ENCODE data around the gene PCED1A. TPM values are rescaled to one million over a fixed set of nuclear protein-coding genes. Genes with fewer than 3 reads are reported as not detected.
A peak's percentile ranks its signal among the peaks of the same experiment; 100 is the strongest.

Gene PCED1A
- total and polyA plus RNA-seq, 2 of the 13 experiments (the other 11 are each of a cell fraction or from before 2014, with no cell fraction given), result 40.1 to 84.2 TPM

DNA sequence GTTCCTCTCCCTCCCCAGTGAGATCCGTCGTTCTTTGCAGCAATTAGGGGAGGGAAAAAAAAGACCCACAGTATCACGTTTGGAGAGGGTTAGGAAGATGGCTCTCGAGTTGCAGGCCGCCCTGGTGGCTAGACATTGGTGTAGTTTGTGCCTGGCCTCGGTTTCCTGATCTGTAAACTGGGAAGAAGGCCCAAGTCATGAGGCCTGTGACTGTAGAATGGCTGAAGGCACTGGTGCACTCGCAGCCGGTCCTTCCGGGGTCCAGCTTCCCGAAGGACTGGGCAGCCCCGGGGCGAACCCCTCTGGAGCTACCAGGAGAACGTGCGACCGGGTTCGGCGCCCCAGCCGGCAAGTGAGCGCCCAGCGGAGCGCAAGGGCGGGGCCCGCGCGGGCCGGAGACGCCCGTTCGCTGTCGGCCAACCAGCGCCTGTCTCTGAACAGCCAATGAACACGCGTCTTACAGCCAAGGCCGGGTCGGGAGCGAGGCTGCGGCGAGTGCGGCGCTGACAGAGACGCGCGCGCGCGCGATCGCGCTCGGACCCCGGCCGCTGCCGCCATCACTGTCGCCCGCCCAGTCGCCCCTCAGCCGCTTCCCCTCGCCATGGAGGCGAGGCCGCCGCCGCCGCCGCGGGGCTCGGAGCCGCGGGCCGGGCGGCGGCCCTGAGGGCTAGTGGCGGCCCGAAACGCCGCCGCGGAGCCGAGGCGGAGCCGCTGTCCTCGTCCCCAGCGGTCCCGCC lies 32.7 kb upstream of the PCED1A start, which contains the start of gene PTPRA (continued):
- TF ChIP-seq, protein P1, sequence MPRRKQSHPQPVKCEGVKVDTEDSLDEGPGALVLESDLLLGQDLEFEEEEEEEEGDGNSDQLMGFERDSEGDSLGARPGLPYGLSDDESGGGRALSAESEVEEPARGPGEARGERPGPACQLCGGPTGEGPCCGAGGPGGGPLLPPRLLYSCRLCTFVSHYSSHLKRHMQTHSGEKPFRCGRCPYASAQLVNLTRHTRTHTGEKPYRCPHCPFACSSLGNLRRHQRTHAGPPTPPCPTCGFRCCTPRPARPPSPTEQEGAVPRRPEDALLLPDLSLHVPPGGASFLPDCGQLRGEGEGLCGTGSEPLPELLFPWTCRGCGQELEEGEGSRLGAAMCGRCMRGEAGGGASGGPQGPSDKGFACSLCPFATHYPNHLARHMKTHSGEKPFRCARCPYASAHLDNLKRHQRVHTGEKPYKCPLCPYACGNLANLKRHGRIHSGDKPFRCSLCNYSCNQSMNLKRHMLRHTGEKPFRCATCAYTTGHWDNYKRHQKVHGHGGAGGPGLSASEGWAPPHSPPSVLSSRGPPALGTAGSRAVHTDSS (CRISPR knock-in tag; conservative IDR thresholded peaks at IDR 0.05), result no peak
- TF ChIP-seq FOXC1 (CRISPR knock-in tag; IDR thresholded peaks at IDR 0.05; ENCODE audit: borderline replicate concordance) (peak; percentile 89; the same call in 1 of the 2 replicates), RAD21 (CRISPR knock-in tag; IDR thresholded peaks at IDR 0.05) (peak; percentile 58; the same call in 1 of the 2 replicates), ZNF850 (CRISPR knock-in tag; conservative IDR thresholded peaks at IDR 0.05) (0 out of 2 replicates have a peak, but pooled peaks have one; percentile 24), FIP1L1 (IDR thresholded peaks at IDR 0.05; ENCODE audit: borderline replicate concordance, insufficient read depth, low read depth, low read length) (no peak), ZNF317 (CRISPR knock-in tag; IDR thresholded peaks at IDR 0.05) (no peak), ZNF589 (CRISPR knock-in tag; conservative IDR thresholded peaks at IDR 0.05) (no peak; the same call in none of the 2 replicates), ZNF883 (CRISPR knock-in tag; IDR thresholded peaks at IDR 0.05; ENCODE audit: not compliant biosample characterization) (peak; percentile 68), ZNF230 (CRISPR knock-in tag; IDR thresholded peaks at IDR 0.05) (0 out of 2 replicates have a peak, but pooled peaks have one; percentile 17), TBX2 (CRISPR knock-in tag; IDR thresholded peaks at IDR 0.05; ENCODE audit: borderline replicate concordance) (peak; percentile 43), RAD51 (IDR thresholded peaks at IDR 0.05; ENCODE audit: borderline replicate concordance) (no peak), SOX6 (IDR thresholded peaks at IDR 0.05) (no peak), SOX6 (CRISPR knock-in tag; IDR thresholded peaks at IDR 0.05) (no peak; the same call in none of the 2 replicates), TP53 (CRISPR knock-in tag; conservative IDR thresholded peaks at IDR 0.05) (no peak), ZFY (CRISPR knock-in tag; IDR thresholded peaks at IDR 0.05) (peak; percentile 81; the same call in 1 of the 2 replicates), SAP130 (CRISPR knock-in tag; IDR thresholded peaks at IDR 0.05; ENCODE audit: low read depth) (peak; percentile 79), ZNF296 (CRISPR knock-in tag; conservative IDR thresholded peaks at IDR 0.05) (no peak)
- TF ChIP-seq, protein P2, sequence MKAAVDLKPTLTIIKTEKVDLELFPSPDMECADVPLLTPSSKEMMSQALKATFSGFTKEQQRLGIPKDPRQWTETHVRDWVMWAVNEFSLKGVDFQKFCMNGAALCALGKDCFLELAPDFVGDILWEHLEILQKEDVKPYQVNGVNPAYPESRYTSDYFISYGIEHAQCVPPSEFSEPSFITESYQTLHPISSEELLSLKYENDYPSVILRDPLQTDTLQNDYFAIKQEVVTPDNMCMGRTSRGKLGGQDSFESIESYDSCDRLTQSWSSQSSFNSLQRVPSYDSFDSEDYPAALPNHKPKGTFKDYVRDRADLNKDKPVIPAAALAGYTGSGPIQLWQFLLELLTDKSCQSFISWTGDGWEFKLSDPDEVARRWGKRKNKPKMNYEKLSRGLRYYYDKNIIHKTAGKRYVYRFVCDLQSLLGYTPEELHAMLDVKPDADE (CRISPR knock-in tag; IDR thresholded peaks at IDR 0.05), result no peak
- TF ChIP-seq, protein P3, sequence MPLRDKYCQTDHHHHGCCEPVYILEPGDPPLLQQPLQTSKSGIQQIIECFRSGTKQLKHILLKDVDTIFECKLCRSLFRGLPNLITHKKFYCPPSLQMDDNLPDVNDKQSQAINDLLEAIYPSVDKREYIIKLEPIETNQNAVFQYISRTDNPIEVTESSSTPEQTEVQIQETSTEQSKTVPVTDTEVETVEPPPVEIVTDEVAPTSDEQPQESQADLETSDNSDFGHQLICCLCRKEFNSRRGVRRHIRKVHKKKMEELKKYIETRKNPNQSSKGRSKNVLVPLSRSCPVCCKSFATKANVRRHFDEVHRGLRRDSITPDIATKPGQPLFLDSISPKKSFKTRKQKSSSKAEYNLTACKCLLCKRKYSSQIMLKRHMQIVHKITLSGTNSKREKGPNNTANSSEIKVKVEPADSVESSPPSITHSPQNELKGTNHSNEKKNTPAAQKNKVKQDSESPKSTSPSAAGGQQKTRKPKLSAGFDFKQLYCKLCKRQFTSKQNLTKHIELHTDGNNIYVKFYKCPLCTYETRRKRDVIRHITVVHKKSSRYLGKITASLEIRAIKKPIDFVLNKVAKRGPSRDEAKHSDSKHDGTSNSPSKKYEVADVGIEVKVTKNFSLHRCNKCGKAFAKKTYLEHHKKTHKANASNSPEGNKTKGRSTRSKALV (CRISPR knock-in tag; IDR thresholded peaks at IDR 0.05), result no peak; the same call in 1 of the 2 replicates
- TF ChIP-seq, protein P4, sequence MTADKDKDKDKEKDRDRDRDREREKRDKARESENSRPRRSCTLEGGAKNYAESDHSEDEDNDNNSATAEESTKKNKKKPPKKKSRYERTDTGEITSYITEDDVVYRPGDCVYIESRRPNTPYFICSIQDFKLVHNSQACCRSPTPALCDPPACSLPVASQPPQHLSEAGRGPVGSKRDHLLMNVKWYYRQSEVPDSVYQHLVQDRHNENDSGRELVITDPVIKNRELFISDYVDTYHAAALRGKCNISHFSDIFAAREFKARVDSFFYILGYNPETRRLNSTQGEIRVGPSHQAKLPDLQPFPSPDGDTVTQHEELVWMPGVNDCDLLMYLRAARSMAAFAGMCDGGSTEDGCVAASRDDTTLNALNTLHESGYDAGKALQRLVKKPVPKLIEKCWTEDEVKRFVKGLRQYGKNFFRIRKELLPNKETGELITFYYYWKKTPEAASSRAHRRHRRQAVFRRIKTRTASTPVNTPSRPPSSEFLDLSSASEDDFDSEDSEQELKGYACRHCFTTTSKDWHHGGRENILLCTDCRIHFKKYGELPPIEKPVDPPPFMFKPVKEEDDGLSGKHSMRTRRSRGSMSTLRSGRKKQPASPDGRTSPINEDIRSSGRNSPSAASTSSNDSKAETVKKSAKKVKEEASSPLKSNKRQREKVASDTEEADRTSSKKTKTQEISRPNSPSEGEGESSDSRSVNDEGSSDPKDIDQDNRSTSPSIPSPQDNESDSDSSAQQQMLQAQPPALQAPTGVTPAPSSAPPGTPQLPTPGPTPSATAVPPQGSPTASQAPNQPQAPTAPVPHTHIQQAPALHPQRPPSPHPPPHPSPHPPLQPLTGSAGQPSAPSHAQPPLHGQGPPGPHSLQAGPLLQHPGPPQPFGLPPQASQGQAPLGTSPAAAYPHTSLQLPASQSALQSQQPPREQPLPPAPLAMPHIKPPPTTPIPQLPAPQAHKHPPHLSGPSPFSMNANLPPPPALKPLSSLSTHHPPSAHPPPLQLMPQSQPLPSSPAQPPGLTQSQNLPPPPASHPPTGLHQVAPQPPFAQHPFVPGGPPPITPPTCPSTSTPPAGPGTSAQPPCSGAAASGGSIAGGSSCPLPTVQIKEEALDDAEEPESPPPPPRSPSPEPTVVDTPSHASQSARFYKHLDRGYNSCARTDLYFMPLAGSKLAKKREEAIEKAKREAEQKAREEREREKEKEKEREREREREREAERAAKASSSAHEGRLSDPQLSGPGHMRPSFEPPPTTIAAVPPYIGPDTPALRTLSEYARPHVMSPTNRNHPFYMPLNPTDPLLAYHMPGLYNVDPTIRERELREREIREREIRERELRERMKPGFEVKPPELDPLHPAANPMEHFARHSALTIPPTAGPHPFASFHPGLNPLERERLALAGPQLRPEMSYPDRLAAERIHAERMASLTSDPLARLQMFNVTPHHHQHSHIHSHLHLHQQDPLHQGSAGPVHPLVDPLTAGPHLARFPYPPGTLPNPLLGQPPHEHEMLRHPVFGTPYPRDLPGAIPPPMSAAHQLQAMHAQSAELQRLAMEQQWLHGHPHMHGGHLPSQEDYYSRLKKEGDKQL (CRISPR knock-in tag; IDR thresholded peaks at IDR 0.05; ENCODE audit: low read depth), result no peak; the same call in 1 of the 2 replicates

All from HepG2 (cell line).